GM12801 (cell line): Measurements from ENCODE around the gene SH3TC2.

Experiments used
- TF ChIP-seq, protein P1 (sequence below): IDR thresholded peaks from one replicate; pipeline ENCODE4 v1.5.1; 2011; ENCODE audit warnings: control low read depth; ENCODE audit not compliant: insufficient read length; ENCODE audit errors: extremely low read depth

The SH3TC2 gene

GRCh38 chr5:149002053-149002452 lies 60.8 kb downstream of the SH3TC2 start:
- TF ChIP-seq, protein P1, sequence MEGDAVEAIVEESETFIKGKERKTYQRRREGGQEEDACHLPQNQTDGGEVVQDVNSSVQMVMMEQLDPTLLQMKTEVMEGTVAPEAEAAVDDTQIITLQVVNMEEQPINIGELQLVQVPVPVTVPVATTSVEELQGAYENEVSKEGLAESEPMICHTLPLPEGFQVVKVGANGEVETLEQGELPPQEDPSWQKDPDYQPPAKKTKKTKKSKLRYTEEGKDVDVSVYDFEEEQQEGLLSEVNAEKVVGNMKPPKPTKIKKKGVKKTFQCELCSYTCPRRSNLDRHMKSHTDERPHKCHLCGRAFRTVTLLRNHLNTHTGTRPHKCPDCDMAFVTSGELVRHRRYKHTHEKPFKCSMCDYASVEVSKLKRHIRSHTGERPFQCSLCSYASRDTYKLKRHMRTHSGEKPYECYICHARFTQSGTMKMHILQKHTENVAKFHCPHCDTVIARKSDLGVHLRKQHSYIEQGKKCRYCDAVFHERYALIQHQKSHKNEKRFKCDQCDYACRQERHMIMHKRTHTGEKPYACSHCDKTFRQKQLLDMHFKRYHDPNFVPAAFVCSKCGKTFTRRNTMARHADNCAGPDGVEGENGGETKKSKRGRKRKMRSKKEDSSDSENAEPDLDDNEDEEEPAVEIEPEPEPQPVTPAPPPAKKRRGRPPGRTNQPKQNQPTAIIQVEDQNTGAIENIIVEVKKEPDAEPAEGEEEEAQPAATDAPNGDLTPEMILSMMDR: no peak

DNA sequence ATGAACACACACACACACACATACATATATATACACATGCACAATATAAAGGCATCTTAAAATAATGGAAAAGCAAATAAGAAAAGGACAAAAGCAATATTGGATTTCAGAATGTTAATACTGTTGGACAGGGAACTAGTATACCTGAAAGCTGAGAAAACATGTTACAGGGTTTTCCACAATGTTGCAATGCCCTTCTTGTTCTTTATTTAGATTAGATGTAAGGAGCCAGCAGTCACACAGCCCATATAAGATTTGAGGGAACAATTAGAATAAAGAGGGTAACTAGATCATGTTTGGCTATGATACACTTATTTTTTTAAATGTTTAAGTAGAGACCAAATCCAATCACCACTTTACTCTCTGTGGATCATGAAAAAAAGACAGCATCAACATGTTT lies 61.7 kb downstream of the SH3TC2 start:
- TF ChIP-seq, protein P1: no peak

DNA sequence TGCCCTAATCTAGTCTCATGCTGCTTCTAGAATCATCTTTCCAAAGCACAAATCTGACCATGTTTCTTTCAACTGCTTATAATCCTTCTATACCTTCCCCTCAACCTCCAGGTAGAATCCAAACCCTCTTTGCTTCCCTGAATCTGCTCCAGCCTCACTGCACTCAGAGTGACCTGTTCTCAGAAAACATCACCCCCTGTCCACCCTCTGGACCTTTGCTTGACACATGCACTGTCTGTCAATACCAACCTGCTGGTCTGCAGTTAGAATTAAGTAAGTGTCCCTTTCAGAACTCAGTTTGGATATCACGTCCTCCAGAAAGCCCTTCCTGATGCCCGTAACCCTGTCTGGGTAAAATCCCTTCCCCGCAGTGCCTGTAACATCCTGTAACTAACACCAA lies 63.1 kb downstream of the SH3TC2 start:
- TF ChIP-seq, protein P1: no peak

DNA sequence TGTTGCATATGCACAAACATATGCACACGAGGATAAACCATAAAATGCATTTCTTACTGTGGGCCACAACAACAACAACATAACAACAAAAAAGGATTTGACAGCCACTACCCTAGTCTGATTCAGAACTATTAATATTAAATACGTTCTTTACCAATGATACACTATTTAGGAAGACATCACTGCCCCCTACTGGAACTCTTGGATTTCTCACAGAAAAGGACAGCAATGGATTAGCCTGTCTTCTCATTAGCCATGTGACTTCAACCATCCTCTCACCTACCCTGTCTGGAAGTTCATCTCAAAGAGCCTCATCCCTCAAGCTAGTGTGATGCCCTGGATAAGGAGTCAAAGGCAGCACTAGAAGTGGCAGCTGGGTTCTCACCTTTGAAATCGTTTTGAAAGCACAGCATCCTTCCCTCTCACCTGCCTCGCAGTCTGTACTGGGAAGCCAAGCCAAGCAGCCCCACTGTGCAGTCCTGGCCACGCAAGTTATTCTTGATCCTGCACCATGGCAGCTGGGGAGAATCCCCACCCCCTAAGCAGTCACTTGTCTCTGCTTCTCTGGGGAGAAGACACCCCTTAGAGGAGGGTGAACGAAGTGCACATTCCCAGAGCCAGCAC lies 64.6 kb downstream of the SH3TC2 start:
- TF ChIP-seq, protein P1: no peak

DNA sequence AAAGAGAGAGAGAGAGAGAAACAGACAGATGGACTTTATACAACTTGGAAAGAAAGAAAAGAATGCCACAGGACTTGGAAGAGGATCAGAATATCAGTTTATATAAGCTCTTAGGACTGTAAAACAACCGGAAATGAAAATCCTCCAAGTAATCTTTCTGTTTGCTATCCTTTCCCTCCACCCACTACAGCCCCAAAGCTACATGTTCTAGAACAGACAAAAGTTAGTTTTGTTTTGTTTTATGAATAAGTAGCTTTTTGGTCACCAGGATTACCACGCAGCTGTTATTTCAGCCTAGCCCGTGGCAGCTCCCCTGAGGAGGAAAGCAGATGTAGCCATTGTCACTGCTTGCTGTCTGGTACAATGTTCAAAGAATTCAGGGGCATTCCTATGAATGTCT lies 66.6 kb downstream of the SH3TC2 start:
- TF ChIP-seq, protein P1: no peak

DNA sequence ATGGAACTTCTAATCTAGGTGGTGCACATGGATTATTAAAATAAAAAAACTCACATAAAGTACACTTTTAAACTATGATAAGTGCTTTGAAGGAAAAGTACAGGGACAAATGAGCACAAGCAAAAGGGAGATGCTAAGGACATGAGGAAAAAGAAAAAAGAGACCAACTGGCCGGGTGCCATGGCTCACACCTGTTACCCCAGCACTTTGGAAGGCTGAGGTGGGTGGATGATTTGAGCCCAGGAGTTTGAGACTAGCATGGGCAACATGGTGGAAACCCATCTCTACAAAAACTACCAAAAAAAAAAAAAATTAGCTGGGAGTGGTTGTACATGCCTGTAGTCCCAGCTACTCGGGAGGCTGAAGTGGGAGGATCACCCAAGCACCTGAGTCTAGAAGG lies 67.1 kb downstream of the SH3TC2 start:
- TF ChIP-seq, protein P1: no peak

DNA sequence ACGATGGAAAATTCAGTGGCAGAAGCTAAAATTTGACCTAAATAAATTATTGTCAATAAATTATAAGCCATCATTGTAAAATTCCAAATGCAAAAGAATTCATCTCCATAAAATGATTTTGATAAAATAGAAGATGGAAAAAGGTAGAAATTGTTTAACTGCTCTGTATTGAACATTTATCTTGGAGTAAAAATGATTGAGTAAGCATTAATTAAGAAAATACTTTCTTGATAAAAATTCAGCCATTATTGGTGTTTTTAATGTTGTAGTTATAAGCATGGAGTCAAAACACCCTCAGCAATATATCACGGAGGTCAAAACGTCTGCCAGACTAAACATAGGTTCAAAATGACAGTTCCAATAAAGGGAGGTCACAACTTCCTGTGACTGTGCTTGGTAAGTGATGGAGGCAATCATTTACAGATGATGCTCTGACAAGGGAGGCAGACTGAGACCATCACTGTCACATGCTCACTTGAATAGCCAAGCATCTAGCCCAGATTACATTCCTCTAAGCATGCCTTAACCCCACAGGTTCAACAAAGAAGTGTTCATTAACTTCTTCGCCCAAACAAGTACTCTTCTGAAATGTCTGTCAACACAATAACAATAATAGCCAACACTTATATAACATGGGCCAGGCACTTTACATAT lies 69.5 kb downstream of the SH3TC2 start:
- TF ChIP-seq, protein P1: no peak
